Neural cell (in vitro differentiated cells): ENCODE results near the gene PITX1. TPM values are rescaled to one million over a fixed set of nuclear protein-coding genes. Genes with fewer than 3 reads are reported as not detected.

ENCODE experiments used
- H2AFZ ChIP-seq: fragments of 200-600, 300-800 bp; sonication (generic), shearing (Covaris generic); 2 replicates; pipeline ENCODE4 v1.6.0; 2014; ENCODE audit warnings: low read depth, mild to moderate bottlenecking, antibody characterized with exemption, low read length, moderate library complexity
- H3F3A ChIP-seq: fragments of 200-600 bp; shearing (Covaris generic); 2 replicates; pipeline ENCODE4 v1.6.1; 2016; ENCODE audit warnings: mild to moderate bottlenecking, moderate library complexity, mixed read lengths, antibody characterized with exemption, low read length; ENCODE audit not compliant: insufficient read depth, poor library complexity, severe bottlenecking
- H3K27ac ChIP-seq: fragments of 200-600, 300-800 bp; sonication (generic), shearing (Covaris generic); 2 replicates; pipeline ENCODE4 v1.5.1; 2014; ENCODE audit warnings: mild to moderate bottlenecking, low read length, moderate library complexity
- H3K27me3 ChIP-seq: fragments of 300-800, 200-600 bp; sonication (generic), shearing (Covaris generic); 2 replicates; pipeline ENCODE4 v1.6.0; 2014; ENCODE audit warnings: mild to moderate bottlenecking, low read depth, low read length, moderate library complexity; ENCODE audit not compliant: insufficient read depth
- H3K36me3 ChIP-seq: fragments of 300-800, 200-600 bp; sonication (generic), shearing (Covaris generic); 2 replicates; pipeline ENCODE4 v1.5.1; 2014; ENCODE audit warnings: mild to moderate bottlenecking, antibody characterized with exemption, low read length, moderate library complexity; ENCODE audit not compliant: insufficient read depth
- H3K4me2 ChIP-seq: fragments of 300-800, 200-600 bp; sonication (generic), shearing (Covaris generic); 2 replicates; pipeline ENCODE4 v1.6.0; 2014; ENCODE audit warnings: mild to moderate bottlenecking, low read length
- H3K4me3 ChIP-seq: fragments of 300-800, 200-600 bp; sonication (generic), shearing (Covaris generic); 2 replicates; pipeline ENCODE4 v1.5.1; 2014; ENCODE audit warnings: mild to moderate bottlenecking, low read length, moderate library complexity
- H3K79me2 ChIP-seq: fragments of 200-600 bp; shearing (Covaris generic); replicated peaks from 2 replicates; pipeline ENCODE4 v1.6.0; 2014; ENCODE audit warnings: mild to moderate bottlenecking, low read length, moderate library complexity; ENCODE audit not compliant: insufficient read depth
- H3K9ac ChIP-seq: fragments of 300-800, 200-600 bp; sonication (generic), shearing (Covaris generic); 2 replicates; pipeline ENCODE4 v1.6.1; 2016; ENCODE audit warnings: mild to moderate bottlenecking, low read length, mixed read lengths
- H3K9me2 ChIP-seq: fragments of 200-600 bp; shearing (Covaris generic); 2 replicates; pipeline ENCODE4 v1.6.1; 2016; ENCODE audit warnings: mild to moderate bottlenecking, low read length, mixed read lengths; ENCODE audit not compliant: insufficient read depth
- H3K9me3 ChIP-seq: fragments of 200-600, 300-800 bp; sonication (generic), shearing (Covaris generic); 2 replicates; pipeline ENCODE4 v1.6.1; 2016; ENCODE audit warnings: mild to moderate bottlenecking, mixed run types, low read length, moderate library complexity, mixed read lengths
- H4K20me1 ChIP-seq: fragments of 200-600 bp; shearing (Covaris generic); 2 replicates; pipeline ENCODE4 v1.6.1; 2016; ENCODE audit warnings: mild to moderate bottlenecking, mixed run types; ENCODE audit not compliant: insufficient read depth
- EP300 ChIP-seq: fragments of 450-650 bp; conservative IDR thresholded peaks from 2 replicates; pipeline ENCODE4 v1.6.1; 2014; ENCODE audit warnings: antibody characterized with exemption, mild to moderate bottlenecking, moderate library complexity; ENCODE audit not compliant: poor library complexity, severe bottlenecking
- EZH2 ChIP-seq: fragments of 200-600, 300-800 bp; shearing (Covaris generic), sonication (generic); IDR thresholded peaks from 2 replicates; pipeline ENCODE4 v1.6.1; 2014; ENCODE audit warnings: antibody characterized with exemption, low read length, borderline replicate concordance, mild to moderate bottlenecking; ENCODE audit not compliant: insufficient read depth, poor library complexity, severe bottlenecking
- MXI1 ChIP-seq: fragments of 450-650 bp; conservative IDR thresholded peaks from 2 replicates; pipeline ENCODE4 v1.6.1; 2014; ENCODE audit warnings: antibody characterized with exemption, mild to moderate bottlenecking; ENCODE audit not compliant: poor library complexity, severe bottlenecking
- POLR2AphosphoS5 ChIP-seq: IDR thresholded peaks from 2 replicates; pipeline ENCODE4 v1.6.1; 2012
- RAD21 ChIP-seq: fragments of 450-650 bp; conservative IDR thresholded peaks from 2 replicates; pipeline ENCODE4 v1.6.1; 2014; ENCODE audit warnings: antibody characterized with exemption, mild to moderate bottlenecking, moderate library complexity
- SMC3 ChIP-seq: fragments of 450-650 bp; conservative IDR thresholded peaks from 2 replicates; pipeline ENCODE4 v1.6.1; 2014; ENCODE audit warnings: antibody characterized with exemption, mild to moderate bottlenecking, moderate library complexity; ENCODE audit not compliant: poor library complexity
- TAF1 ChIP-seq: IDR thresholded peaks from 2 replicates; pipeline ENCODE4 v1.6.1; 2012; ENCODE audit warnings: low read depth
- polyA plus RNA-seq: library from polyadenylated mRNA; depleted of rRNA; stranded (reverse); fragments of >200 nt; gene quantifications from 2 replicates; pipeline ENCODE4 v1.2.3, GENCODE V29; 2014
- TF ChIP-seq, protein P1 (sequence below): IDR thresholded peaks from 2 replicates; pipeline ENCODE4 v1.6.1; 2012; ENCODE audit warnings: borderline replicate concordance
- TF ChIP-seq, protein P2 (sequence below): fragments of 450-650 bp; IDR thresholded peaks from 2 replicates; pipeline ENCODE4 v1.5.1; 2014; ENCODE audit warnings: antibody characterized with exemption, mild to moderate bottlenecking, moderate library complexity; ENCODE audit not compliant: poor library complexity, severe bottlenecking

Gene PITX1
- polyA plus RNA-seq, 1 donor from 2014 or later, result not detected

GRCh38 chr5:135026645-135027265, 7.3 kb downstream of the PITX1 start:
- no peak for TF ChIP-seq SMC3
- TF ChIP-seq, protein P1, sequence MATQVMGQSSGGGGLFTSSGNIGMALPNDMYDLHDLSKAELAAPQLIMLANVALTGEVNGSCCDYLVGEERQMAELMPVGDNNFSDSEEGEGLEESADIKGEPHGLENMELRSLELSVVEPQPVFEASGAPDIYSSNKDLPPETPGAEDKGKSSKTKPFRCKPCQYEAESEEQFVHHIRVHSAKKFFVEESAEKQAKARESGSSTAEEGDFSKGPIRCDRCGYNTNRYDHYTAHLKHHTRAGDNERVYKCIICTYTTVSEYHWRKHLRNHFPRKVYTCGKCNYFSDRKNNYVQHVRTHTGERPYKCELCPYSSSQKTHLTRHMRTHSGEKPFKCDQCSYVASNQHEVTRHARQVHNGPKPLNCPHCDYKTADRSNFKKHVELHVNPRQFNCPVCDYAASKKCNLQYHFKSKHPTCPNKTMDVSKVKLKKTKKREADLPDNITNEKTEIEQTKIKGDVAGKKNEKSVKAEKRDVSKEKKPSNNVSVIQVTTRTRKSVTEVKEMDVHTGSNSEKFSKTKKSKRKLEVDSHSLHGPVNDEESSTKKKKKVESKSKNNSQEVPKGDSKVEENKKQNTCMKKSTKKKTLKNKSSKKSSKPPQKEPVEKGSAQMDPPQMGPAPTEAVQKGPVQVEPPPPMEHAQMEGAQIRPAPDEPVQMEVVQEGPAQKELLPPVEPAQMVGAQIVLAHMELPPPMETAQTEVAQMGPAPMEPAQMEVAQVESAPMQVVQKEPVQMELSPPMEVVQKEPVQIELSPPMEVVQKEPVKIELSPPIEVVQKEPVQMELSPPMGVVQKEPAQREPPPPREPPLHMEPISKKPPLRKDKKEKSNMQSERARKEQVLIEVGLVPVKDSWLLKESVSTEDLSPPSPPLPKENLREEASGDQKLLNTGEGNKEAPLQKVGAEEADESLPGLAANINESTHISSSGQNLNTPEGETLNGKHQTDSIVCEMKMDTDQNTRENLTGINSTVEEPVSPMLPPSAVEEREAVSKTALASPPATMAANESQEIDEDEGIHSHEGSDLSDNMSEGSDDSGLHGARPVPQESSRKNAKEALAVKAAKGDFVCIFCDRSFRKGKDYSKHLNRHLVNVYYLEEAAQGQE, result no peak
- TF ChIP-seq POLR2AphosphoS5, result no peak
- TF ChIP-seq EP300, result no peak
- TF ChIP-seq MXI1, result no peak
- no peak for TF ChIP-seq TAF1
- TF ChIP-seq, protein P2, sequence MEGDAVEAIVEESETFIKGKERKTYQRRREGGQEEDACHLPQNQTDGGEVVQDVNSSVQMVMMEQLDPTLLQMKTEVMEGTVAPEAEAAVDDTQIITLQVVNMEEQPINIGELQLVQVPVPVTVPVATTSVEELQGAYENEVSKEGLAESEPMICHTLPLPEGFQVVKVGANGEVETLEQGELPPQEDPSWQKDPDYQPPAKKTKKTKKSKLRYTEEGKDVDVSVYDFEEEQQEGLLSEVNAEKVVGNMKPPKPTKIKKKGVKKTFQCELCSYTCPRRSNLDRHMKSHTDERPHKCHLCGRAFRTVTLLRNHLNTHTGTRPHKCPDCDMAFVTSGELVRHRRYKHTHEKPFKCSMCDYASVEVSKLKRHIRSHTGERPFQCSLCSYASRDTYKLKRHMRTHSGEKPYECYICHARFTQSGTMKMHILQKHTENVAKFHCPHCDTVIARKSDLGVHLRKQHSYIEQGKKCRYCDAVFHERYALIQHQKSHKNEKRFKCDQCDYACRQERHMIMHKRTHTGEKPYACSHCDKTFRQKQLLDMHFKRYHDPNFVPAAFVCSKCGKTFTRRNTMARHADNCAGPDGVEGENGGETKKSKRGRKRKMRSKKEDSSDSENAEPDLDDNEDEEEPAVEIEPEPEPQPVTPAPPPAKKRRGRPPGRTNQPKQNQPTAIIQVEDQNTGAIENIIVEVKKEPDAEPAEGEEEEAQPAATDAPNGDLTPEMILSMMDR, result no peak
- TF ChIP-seq RAD21, result no peak
- no peak for TF ChIP-seq EZH2
- Histone ChIP-seq H3K27me3 (peaks cover 68% of the 10 kb centered on the region), H2AFZ (no peak overlapping the region), H4K20me1 (no peaks in the 10 kb centered on the region), H3F3A (no peaks in the 10 kb centered on the region), H3K79me2 (no peaks in the 10 kb centered on the region), H3K9me3 (no peaks in the 10 kb centered on the region), H3K9ac (no peak overlapping the region), H3K4me3 (no peak overlapping the region), H3K9me2 (no peaks in the 10 kb centered on the region), H3K4me2 (no peak overlapping the region), H3K27ac (no peak overlapping the region), H3K36me3 (no peaks in the 10 kb centered on the region)

DNA sequence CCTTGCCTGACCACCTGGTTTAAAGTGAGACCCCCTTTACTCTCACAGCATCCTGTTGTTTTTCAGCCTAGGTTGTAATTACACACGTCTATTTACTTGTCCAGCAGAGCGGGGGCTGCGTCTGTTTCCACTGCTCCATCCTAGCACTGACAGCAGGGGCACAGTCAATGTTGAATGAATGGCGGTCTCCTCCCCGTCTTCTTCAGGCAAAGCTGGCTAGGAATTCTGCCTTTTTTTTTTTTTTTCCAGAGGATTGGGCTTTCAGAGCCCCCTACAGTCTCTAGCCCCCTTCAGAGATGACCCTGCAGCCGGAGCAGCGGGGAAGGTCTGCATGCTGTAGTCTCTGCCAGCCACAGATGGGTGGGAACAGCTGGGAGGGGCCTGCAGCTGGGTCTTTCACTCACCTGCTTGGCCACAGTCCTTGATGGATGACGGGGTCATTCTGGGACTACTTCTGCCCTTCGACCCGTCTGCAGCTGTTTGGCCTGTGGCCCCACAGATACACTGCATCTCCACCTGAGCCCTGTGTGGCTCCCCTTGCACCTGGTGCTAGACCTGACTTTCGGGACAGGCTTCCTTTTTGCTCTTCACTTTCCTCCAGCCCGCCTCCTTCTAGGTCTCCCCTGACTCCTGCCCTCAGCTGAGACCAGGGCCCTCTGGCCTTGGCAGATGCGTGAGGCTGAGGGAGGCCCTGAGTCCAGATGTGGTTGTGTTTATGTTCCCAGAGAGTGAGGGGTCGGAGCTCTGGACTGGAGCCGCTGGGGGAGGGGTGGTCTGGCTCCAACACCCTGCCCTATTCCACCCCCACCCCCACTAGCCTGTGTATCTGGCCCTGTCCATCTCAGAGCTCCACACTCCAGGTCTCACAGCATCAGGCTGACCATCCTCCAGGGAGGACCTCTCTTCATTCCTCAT, 8.0 kb downstream of the PITX1 start:
- Histone ChIP-seq H3K27ac (no peak overlapping the region), H3K4me3 (no peak overlapping the region), H3F3A (no peaks in the 10 kb centered on the region), H3K9ac (no peak overlapping the region), H3K36me3 (no peaks in the 10 kb centered on the region), H3K27me3 (peaks cover 61% of the 10 kb centered on the region), H4K20me1 (no peaks in the 10 kb centered on the region), H3K4me2 (no peak overlapping the region), H3K79me2 (no peaks in the 10 kb centered on the region), H2AFZ (no peak overlapping the region), H3K9me2 (no peaks in the 10 kb centered on the region), H3K9me3 (no peaks in the 10 kb centered on the region)
- TF ChIP-seq SMC3, result no peak
- TF ChIP-seq, protein P1, result no peak
- TF ChIP-seq EP300, result no peak
- TF ChIP-seq, protein P2, result no peak
- no peak for TF ChIP-seq EZH2
